Measurements from ENCODE around the gene CFAP20DC.

Gene CFAP20DC

GRCh38 chr3:58794750-58795149 lies 255.1 kb downstream of the CFAP20DC start:
- DNase-seq = no peak

- no peak for DNase-seq
These were observed 255.9 kb downstream of the CFAP20DC start for GRCh38 chr3:58793938-58794337.

- peak; percentile 2 for DNase-seq
These were observed 256.8 kb downstream of the CFAP20DC start for GRCh38 chr3:58792921-58793451.

- DNase-seq = no peak
These were observed 260.4 kb downstream of the CFAP20DC start for GRCh38 chr3:58789385-58789784.

GRCh38 chr3:58784888-58785287 lies 264.9 kb downstream of the CFAP20DC start:
- no peak for DNase-seq

GRCh38 chr3:58784425-58784824 lies 265.4 kb downstream of the CFAP20DC start:
- no peak for DNase-seq

GRCh38 chr3:58783845-58784244 lies 266.0 kb downstream of the CFAP20DC start:
- no peak for DNase-seq

GRCh38 chr3:58779934-58780333 lies 269.9 kb downstream of the CFAP20DC start:
- no peak for DNase-seq

- no peak for DNase-seq
These were observed 273.6 kb downstream of the CFAP20DC start for GRCh38 chr3:58776231-58776630.

GRCh38 chr3:58772462-58772861 lies 277.4 kb downstream of the CFAP20DC start:
- no peak for DNase-seq

GRCh38 chr3:58769065-58769464 lies 280.8 kb downstream of the CFAP20DC start:
- no peak for DNase-seq

- no peak for DNase-seq
These were observed 283.1 kb downstream of the CFAP20DC start for GRCh38 chr3:58766587-58767282.

- no peak for DNase-seq
These were observed 294.7 kb downstream of the CFAP20DC start for GRCh38 chr3:58755150-58755549.

- DNase-seq = no peak
These were observed 295.8 kb downstream of the CFAP20DC start for GRCh38 chr3:58754074-58754473.

GRCh38 chr3:58751882-58752567 lies 297.8 kb downstream of the CFAP20DC start:
- DNase-seq = no peak

- DNase-seq = no peak
These were observed 298.6 kb downstream of the CFAP20DC start for GRCh38 chr3:58751235-58751634.

GRCh38 chr3:58749948-58750347 lies 299.9 kb downstream of the CFAP20DC start:
- DNase-seq = no peak

- DNase-seq = no peak
These were observed 301.8 kb downstream of the CFAP20DC start for GRCh38 chr3:58748024-58748423.

GRCh38 chr3:58746758-58747157 lies 303.1 kb downstream of the CFAP20DC start:
- no peak for DNase-seq

GRCh38 chr3:58743296-58743695 lies 306.5 kb downstream of the CFAP20DC start:
- DNase-seq = no peak

GRCh38 chr3:58742239-58742638 lies 307.6 kb downstream of the CFAP20DC start:
- DNase-seq = no peak

GRCh38 chr3:58737644-58738043 lies 312.2 kb downstream of the CFAP20DC start:
- DNase-seq = no peak

GRCh38 chr3:58731673-58732072 lies 318.2 kb downstream of the CFAP20DC start:
- DNase-seq = no peak

- peak; percentile 40 for DNase-seq
These were observed 321.1 kb downstream of the CFAP20DC start for GRCh38 chr3:58728723-58729122.

All from activated CD4-positive, alpha-beta T cell treated with anti-CD3 and anti-CD28 coated beads, Interleukin-2, Interleukin-6, amounts not matched to agents 100 ng/mL and 50 ng/mL, durations not matched to agents 16 hours and 8 hours (primary cell).